HG03457 (cell line): ENCODE measurements around the gene MRPL43.
A peak's percentile ranks its signal among the peaks of the same experiment; 100 is the strongest.

Experiments
- ATAC-seq: cut with Tn5 transposase; IDR thresholded peaks from one replicate; pipeline ENCODE4 v1.9.1; 2021; ENCODE audit warnings: moderate number of reproducible peaks; ENCODE audit not compliant: unreplicated experiment

The MRPL43 gene

GRCh38 chr10:101005361-101005760 lies 18.1 kb upstream of the MRPL43 start:
- no peak for ATAC-seq

- no peak for ATAC-seq
Measured at GRCh38 chr10:101003639-101004206, 16.4 kb upstream of the MRPL43 start.

GRCh38 chr10:101002456-101002855 lies 15.2 kb upstream of the MRPL43 start:
- ATAC-seq: no peak

GRCh38 chr10:101001659-101002035 lies 14.3 kb upstream of the MRPL43 start:
- no peak for ATAC-seq

GRCh38 chr10:101000915-101001658 lies 13.8 kb upstream of the MRPL43 start:
- ATAC-seq: no peak

- no peak for ATAC-seq
Measured at GRCh38 chr10:101000127-101000914, 13.0 kb upstream of the MRPL43 start.

GRCh38 chr10:100999742-101000126 lies 12.4 kb upstream of the MRPL43 start, which contains the start of gene LZTS2:
Gene LZTS2 (plus strand): TSS chr10:100999808. CDS start chr10:101002539, 2,731 bp downstream.
- ATAC-seq: no peak

GRCh38 chr10:100998991-100999741 lies 11.9 kb upstream of the MRPL43 start:
- peak; percentile 40 for ATAC-seq

GRCh38 chr10:100998183-100998990 lies 11.1 kb upstream of the MRPL43 start:
- no peak for ATAC-seq

- no peak for ATAC-seq
Measured at GRCh38 chr10:100997360-100998182, 10.3 kb upstream of the MRPL43 start.

GRCh38 chr10:100996678-100997359 lies 9.5 kb upstream of the MRPL43 start:
- no peak for ATAC-seq

GRCh38 chr10:100995181-100995580 lies 7.9 kb upstream of the MRPL43 start:
- ATAC-seq: no peak

GRCh38 chr10:100993986-100994708 lies 6.8 kb upstream of the MRPL43 start:
- no peak for ATAC-seq

GRCh38 chr10:100989088-100989487 lies 1.8 kb upstream of the MRPL43 start:
- ATAC-seq: no peak

GRCh38 chr10:100988166-100988565 lies 869 bp upstream of the MRPL43 start:
- no peak for ATAC-seq

GRCh38 chr10:100987685-100988049 lies 370 bp upstream of the MRPL43 start:
- ATAC-seq: no peak

- no peak for ATAC-seq
Measured at GRCh38 chr10:100986623-100986951, 710 bp downstream of the MRPL43 start.

GRCh38 chr10:100985336-100985735 lies 2.0 kb downstream of the MRPL43 start:
- ATAC-seq: no peak
